Prostate gland (tissue), 2 donors: ENCODE measurements around the gene TTLL10.

ENCODE experiments used
- POLR2A ChIP-seq: fragments of 450-650 bp; IDR thresholded peaks from one replicate; pipeline ENCODE4 v1.6.1; 2016; ENCODE audit warnings: antibody characterized with exemption, mild to moderate bottlenecking
- POLR2AphosphoS5 ChIP-seq: sonication (generic); formaldehyde crosslinking; IDR thresholded peaks from one replicate; pipeline ENCODE4 v1.6.1; 2017; ENCODE audit warnings: antibody characterized with exemption
- TF ChIP-seq, protein P1 (sequence below), 4 experiments: fragments of 200-600 bp in 2 of 4; fragments of 450-650 bp in 2 of 4; sonication (generic) in 2 of 4; IDR thresholded peaks; 1 replicate in 3 of 4; 2 replicates in 1 of 4; pipeline ENCODE4 v1.5.1; 2016 to 2019; ENCODE audit warnings: antibody characterized with exemption in 4 of 4, mild to moderate bottlenecking in 2 of 4, moderate library complexity in 2 of 4

DNA sequence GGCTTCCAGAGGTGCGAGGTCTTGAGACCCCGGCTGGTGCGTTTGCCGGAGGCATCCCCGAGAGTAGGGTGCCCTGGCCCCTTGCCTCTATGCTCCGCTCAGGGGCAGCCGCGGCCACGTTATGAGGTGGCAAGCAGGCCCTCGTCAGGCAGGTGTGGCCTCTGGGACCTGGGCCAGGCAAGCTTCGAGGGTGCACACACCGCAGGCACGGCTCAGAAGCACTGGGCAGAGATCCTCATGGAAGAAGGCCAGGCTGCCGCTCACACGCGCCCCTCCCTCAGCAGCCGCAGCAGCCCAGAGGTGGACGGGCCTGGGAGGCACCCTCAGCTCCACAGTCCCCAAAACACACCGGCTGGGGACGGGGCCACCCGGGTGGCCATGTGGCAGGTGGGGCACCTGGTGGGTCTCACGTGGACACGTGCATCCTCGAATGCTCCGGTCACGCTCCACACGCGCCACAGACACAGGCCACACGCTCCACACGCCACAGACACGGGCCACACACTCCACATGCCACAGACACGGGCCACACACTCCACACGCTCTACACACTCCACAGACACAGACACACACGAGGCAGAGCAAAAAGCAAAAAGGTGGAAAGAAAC lies 51.7 kb downstream of the TTLL10 start:
- TF ChIP-seq POLR2AphosphoS5 (peak; percentile 5), POLR2A (no peak)
- TF ChIP-seq, protein P1, sequence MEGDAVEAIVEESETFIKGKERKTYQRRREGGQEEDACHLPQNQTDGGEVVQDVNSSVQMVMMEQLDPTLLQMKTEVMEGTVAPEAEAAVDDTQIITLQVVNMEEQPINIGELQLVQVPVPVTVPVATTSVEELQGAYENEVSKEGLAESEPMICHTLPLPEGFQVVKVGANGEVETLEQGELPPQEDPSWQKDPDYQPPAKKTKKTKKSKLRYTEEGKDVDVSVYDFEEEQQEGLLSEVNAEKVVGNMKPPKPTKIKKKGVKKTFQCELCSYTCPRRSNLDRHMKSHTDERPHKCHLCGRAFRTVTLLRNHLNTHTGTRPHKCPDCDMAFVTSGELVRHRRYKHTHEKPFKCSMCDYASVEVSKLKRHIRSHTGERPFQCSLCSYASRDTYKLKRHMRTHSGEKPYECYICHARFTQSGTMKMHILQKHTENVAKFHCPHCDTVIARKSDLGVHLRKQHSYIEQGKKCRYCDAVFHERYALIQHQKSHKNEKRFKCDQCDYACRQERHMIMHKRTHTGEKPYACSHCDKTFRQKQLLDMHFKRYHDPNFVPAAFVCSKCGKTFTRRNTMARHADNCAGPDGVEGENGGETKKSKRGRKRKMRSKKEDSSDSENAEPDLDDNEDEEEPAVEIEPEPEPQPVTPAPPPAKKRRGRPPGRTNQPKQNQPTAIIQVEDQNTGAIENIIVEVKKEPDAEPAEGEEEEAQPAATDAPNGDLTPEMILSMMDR (IDR thresholded peaks at IDR 0.05), result no peak
